HG02938 (cell line): ENCODE results near the gene DGKQ.
"Not testable (repeated sequence)": the region's sequence is repeated elsewhere in the genome, so short reads cannot be mapped to it uniquely, and the experiment has no call there.

Experiments
- ATAC-seq: cut with Tn5 transposase; IDR thresholded peaks from one replicate; pipeline ENCODE4 v1.9.1; 2021; ENCODE audit warnings: mild to moderate bottlenecking, moderate library complexity; ENCODE audit not compliant: unreplicated experiment

The DGKQ gene

GRCh38 chr4:929096-929765, 44.1 kb downstream of the DGKQ start:
- ATAC-seq, result no peak

DNA sequence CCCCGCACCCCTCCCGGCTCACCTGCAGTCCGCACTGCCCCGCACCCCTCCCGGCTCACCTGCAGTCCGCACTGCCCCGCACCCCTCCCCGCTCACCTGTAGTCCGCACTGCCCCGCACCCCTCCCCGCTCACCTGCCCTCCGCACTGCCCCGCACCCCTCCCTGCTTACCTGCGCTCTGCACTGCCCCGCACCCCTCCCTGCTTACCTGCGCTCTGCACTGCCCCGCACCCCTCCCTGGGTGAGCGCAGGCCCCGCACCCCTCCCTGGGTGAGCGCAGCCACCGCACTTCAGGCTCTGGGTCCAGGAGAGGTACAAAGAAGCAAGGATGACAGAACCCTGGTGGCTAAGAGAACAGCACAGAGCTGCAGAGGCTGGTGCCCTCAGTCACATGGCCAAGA, 45.8 kb downstream of the DGKQ start:
- not testable (repeated sequence) for ATAC-seq

DNA sequence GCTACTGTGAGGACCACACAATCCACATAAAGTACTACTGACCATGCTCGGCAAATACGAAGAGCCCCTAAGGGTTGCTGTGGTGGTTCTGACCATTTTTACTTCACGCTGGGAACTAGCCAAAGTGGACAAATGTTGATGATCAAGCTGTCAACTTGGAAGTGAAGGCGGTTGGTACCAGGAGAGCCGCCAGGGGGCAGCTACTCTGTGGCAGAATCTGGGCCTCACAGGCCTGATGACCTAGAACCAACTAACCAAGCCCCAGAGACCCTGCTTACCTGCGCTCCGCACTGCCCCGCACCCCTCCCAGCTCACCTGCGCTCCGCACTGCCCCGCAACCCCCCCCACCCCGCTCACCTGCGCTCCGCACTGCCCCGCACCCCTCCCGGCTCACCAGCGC, 46.8 kb downstream of the DGKQ start:
- ATAC-seq, result no peak

- ATAC-seq, result no peak
These were observed 47.4 kb downstream of the DGKQ start for GRCh38 chr4:925771-926500.

DNA sequence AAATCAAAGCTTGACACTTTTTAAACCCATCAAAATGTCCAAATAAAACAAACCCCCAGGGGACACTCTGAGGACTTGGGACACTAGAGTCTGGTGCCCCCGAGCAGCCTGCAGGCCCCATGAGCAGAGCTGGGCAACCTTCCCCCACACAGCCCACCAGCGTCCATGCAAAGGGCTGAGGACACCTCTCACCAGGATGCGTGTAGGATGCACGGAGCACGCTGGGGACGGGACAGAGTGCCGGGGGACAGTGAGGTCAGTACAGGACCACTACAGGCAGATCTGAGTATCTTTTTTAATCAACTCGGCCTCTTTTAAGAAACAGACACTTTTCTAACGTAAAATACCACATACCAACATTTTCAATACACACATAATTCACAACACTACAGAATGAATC, 48.2 kb downstream of the DGKQ start:
- no peak for ATAC-seq

DNA sequence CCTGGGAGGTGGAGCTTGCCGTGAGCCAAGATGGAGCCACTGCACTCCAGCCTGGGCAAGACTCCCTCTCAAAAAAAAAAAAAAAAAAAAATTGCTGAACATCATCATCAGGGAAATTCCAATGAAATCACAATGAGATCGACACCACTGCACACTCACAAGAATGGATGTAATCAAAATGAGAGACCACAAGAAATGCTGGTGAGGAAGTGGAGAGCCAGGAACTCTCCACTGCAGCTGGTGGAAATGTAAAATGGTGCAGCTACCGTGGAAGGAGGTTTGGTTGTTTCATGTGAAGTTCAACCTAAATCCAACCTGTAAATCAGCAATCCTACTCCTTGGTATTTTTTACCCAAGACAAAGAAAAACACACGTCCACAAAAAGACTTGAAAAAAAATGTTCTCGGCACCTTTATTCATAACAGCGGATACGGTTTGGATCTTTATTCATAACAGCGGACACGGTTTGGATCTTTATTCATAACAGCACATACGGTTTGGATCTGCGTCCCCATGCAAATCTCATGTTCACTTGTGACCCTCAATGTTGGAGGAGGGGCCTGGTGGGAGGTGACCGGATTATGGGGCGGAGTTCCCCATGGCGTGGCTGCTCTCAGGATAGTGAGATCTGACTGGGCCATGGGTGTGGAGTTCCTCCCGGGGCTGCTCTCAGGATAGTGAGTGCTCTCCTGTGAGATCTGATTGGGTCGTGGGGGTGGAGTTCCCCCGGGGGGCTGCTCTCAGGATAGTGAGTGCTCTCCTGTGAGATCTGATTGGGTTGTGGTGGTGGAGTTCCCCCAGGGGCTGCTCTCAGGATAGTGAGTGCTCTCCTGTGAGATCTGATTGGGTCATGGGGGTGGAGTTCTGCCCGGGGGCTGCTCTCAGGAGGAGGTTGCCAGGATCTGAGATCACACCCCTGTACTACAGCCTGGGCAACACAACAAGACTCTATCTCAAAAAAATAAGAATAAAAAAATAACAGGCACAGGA, 49.0 kb downstream of the DGKQ start:
- no peak for ATAC-seq

DNA sequence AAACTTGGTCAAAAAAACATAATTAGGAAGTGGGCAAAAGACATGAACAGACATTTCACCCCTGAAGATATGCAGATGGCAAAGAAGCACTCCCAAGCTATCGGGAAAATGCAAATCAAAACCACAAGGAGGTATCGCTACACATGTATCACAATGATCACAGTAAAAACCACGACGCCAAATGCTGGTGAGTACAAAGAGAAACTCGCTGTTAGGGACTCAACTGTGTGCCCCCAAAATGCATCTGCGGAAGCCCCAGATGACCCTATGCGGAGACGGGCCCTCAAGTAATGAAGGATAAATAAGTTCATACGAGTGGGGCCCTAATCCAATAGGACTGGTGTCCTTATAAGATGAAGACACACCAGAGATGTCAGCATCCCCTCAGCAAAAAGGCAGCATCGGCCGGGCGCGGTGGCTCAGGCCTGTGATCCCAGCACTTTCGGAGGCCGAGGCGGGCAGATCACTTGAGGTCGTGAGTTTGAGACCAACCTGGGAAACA, 51.5 kb downstream of the DGKQ start:
- no peak for ATAC-seq

GRCh38 chr4:919004-919680, 54.2 kb downstream of the DGKQ start:
- not testable (repeated sequence) for ATAC-seq

DNA sequence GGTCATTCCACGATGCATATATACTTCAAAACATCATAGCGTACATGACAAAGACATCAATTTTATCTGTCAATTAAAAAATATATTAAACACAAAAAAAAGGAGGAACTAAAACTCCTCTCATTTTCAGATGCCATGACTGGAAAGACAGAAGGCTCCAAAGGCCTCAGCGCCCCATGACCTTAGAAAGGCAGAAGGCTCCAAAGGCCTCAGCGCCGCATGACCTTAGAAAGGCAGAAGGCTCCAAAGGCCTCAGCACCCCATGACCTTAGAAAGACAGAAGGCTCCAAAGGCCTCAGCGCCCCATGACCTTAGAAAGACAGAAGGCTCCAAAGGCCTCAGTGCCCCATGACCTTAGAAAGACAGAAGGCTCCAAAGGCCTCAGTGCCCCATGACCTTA, 54.8 kb downstream of the DGKQ start:
- not testable (repeated sequence) for ATAC-seq

- ATAC-seq, result no peak
These were observed 55.4 kb downstream of the DGKQ start for GRCh38 chr4:917992-918391.

DNA sequence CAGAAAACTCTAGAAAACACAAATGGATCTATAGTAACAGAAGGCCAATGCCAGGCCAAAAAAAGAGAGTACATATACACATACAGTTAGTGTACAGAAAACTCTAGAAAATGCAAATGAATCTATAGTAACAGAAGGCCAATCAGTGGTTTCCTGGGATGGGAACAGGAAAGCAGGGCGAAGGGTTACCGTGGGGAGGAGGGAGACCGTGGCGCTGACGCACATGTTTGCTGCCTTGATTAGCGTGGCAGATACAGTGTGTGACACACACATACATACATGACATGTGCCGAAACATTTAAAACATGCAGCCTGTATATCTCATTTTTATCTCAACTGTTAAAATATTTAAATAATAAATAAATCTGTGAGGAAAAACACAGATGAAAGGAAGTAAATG, 55.9 kb downstream of the DGKQ start:
- ATAC-seq, result no peak

GRCh38 chr4:915595-915994, 57.8 kb downstream of the DGKQ start:
- no peak for ATAC-seq

DNA sequence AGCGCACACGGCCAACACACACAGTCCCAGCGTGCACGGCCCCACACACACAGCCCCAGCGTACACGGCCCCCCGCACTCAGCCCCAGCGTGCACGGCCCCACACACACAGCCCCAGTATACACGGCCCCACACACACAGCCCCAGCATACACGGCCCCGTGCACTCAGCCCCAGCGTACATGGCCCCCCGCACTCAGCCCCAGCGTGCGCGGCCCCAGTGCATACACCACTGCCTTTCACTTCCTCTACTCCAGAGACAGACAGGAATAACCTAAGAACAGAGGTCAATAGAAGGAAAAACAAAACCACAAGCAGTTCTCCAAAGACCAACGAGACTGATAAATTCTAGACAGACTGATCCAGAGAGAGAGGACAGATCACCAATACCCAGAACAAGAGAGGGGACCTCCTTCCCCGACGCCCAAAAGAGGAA, 58.3 kb downstream of the DGKQ start:
- no peak for ATAC-seq

DNA sequence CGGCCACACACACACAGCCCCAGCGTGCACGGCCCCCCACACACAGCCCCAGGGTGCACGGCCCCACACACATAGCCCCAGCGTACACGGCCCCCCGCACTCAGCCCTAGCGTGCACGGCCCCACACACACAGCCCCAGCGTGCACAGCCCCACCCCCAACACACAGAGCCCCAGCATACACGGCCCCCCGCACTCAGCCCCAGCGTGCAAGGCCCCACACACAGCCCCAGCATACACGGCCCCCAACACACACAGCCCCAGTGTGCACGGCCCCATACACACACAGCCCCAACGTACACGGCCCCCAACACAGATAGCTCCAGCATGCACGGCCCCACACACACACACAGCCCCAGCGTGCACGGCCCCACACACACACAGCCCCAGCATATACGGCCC, 58.8 kb downstream of the DGKQ start:
- no peak for ATAC-seq

DNA sequence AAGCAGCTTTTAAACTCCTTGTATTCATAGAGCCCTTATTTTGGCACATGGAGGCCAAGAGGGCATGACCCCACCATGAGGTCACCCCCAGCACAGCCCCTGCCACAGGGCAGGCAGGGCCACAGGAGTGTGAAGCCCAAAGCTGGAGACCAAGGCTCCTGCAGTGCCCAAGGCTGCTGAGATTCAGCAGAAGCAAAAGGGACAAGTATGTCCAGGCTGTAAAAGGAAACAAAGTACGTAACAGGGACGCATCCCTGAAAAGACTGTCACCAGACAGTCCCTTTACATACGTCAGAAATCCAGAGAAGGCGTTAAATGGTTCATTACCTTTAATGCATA, 60.1 kb downstream of the DGKQ start:
- no peak for ATAC-seq

DNA sequence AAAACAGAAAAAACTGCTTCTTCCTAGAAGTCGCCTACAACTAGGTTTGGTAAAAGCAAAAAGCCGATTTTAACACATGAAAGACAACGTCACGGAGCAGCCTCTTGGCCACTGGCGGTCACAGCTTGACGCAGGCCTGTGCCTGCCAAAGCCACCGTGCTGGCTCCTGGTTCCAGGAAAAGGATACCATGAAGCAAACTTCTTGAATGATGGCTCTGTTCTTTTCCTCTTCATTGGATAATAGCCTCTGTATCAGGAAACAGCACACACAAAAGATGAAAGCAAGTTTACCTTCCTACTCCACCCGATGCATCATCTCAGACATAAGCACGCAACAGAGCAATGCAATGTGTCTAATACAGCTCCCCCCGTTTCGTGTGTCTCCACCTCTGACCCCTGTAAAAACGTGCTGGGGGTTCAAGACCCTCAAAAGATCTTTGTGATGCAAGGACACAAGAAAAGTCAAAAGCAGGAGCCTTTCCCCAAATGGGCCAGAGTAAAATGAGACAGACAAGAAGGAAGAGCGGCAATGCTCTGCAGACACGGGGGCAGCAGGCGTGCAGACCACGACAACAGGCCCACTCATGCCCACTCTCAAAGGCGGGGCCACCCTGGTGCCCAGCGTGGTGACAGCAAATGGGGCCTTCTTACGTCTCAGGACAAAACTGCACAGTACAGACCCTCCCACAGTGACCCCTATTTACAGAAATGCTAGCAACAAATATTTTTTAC, 60.7 kb downstream of the DGKQ start:
- ATAC-seq, result no peak

DNA sequence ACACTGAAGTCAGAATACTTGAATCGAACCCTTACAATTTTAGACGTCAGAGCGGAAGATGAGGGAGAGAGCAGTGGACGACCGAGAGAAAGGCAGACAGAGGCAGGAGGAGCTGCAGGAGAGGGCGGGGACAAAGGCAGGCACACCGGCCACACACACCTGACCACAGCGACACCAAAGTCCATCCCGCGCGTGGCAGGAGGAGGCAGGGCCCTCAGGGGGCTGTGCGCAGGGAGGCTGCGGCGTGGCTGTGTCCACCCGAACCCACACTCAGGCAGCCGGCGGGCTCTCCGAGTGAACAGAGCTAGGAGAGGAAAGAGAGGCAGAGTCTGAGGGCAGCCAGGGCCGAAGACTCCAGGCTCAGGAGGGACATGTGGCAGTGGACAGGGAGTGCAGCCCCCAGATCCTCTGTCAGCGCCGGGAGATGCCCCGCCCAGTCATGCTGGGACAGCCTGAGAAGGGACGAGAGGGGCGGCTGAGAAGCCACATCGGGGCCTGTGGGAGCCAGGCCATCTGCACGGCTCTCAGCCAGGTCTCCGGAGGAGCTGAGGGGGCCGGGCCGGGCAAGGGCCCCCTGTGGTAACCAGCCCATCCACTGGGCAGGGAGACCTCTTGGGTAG, 61.4 kb downstream of the DGKQ start:
- no peak for ATAC-seq

- ATAC-seq, result no peak
These were observed 62.1 kb downstream of the DGKQ start for GRCh38 chr4:911221-911751.

- ATAC-seq, result no peak
These were observed 62.8 kb downstream of the DGKQ start for GRCh38 chr4:910366-911091.
